HepG2 (cell line): ENCODE data around the gene TAF1D. TPM values are rescaled to one million over a fixed set of nuclear protein-coding genes. Genes with fewer than 3 reads are reported as not detected.
A peak's percentile ranks its signal among the peaks of the same experiment; 100 is the strongest.
"Not testable (repeated sequence)": the region's sequence is repeated elsewhere in the genome, so short reads cannot be mapped to it uniquely, and the experiment has no call there.

ENCODE experiments used
- ATAC-seq: fragments of 200-7000 bp; cut with Tn5 transposase; 3 replicates; pipeline ENCODE4 v1.9.1; 2020; ENCODE audit warnings: mild to moderate bottlenecking, moderate library complexity
- BruUV-seq: library from RNA; stranded (reverse); fragments of 400-500 nt; replicated peaks from 2 replicates; lab custom pipeline; 2021; lab: Mats Ljungman, UMichigan
- CTCF ChIA-PET: fragments of 300-600 bp; formaldehyde crosslinking; extraction: SDS; loops from one replicate; lab custom pipeline; 2021; ENCODE audit warnings: low total read pairs, inconsistent platforms, low intra/inter-chr PET ratio; lab: Yijun Ruan, JAX
- POLR2A ChIA-PET: fragments of 350-600 bp; sonication (Branson Sonifier 250); formaldehyde crosslinking; loops from one replicate; lab custom pipeline; 2020; ENCODE audit warnings: antibody characterized with exemption, inconsistent platforms; lab: Yijun Ruan, JAX
- DNase-seq: peaks from one replicate; pipeline ENCODE4 v3.0.0-alpha.2; 2015; ENCODE audit warnings: low spot score
- FAIRE-seq: peaks from 3 replicates; lab custom pipeline; 2011; peaks lifted over from hg19 to GRCh38; lab: Jason Lieb, UNC
- H2AFZ ChIP-seq: one replicate; pipeline ENCODE4 v1.6.1; 2011; ENCODE audit warnings: low read length, inconsistent platforms
- H3K27ac ChIP-seq: fragments of 300-600 bp; 3 replicates; pipeline ENCODE4 v1.8.0; 2011; ENCODE audit warnings: mixed run types, mild to moderate bottlenecking, mixed read lengths, low read length, inconsistent platforms; ENCODE audit not compliant: insufficient read depth; ENCODE audit errors: extremely low read length
- H3K27me3 ChIP-seq, 2 experiments: fragments of 200-600 bp in 1 of 2; 2 replicates in 1 of 2; 3 replicates in 1 of 2; pipeline versions ENCODE4 v1.6.0 to v1.8.0; 2011; ENCODE audit warnings: low read length in 2 of 2, mild to moderate bottlenecking in 2 of 2, moderate library complexity in 2 of 2, inconsistent platforms in 1 of 2; ENCODE audit not compliant: insufficient read depth in 2 of 2, control insufficient read depth in 1 of 2
- H3K36me3 ChIP-seq, 2 experiments: fragments of 200-600 bp in 1 of 2; replicated peaks in 1 of 2; 2 replicates in 1 of 2; 3 replicates in 1 of 2; pipeline versions ENCODE4 v1.5.1 to v1.8.0; 2011; ENCODE audit warnings: low read length in 2 of 2, inconsistent platforms in 1 of 2; ENCODE audit not compliant: insufficient read depth in 2 of 2, control insufficient read depth in 1 of 2
- H3K4me1 ChIP-seq: 2 replicates; pipeline ENCODE4 v1.5.1; 2012; ENCODE audit warnings: low read length, inconsistent platforms; ENCODE audit not compliant: insufficient read depth
- H3K4me2 ChIP-seq: 2 replicates; pipeline ENCODE4 v1.6.0; 2011; ENCODE audit warnings: low read depth, low read length, inconsistent platforms
- H3K4me3 ChIP-seq, 3 experiments: fragments of 200-600 bp in 1 of 3; sonication (generic), shearing (Covaris generic) in 1 of 3; replicated peaks in 1 of 3; 2 replicates each; pipeline ENCODE4 v1.5.1; 2011 to 2016; ENCODE audit warnings: low read length in 3 of 3, inconsistent platforms in 2 of 3, low read depth in 2 of 3, mild to moderate bottlenecking in 2 of 3, control low read depth in 1 of 3, mixed read lengths in 1 of 3; ENCODE audit not compliant: insufficient read depth in 1 of 3
- H3K79me2 ChIP-seq: one replicate; pipeline ENCODE4 v1.6.1; 2011; ENCODE audit warnings: low read length, inconsistent platforms; ENCODE audit not compliant: insufficient read depth
- H3K9ac ChIP-seq: 2 replicates; pipeline ENCODE4 v1.6.0; 2011; ENCODE audit warnings: mild to moderate bottlenecking, low read depth, low read length, inconsistent platforms; ENCODE audit not compliant: insufficient read depth
- H3K9me3 ChIP-seq: 2 replicates; pipeline ENCODE4 v1.5.1; 2012; ENCODE audit warnings: mild to moderate bottlenecking, low read length
- H4K20me1 ChIP-seq: 2 replicates; pipeline ENCODE4 v1.6.0; 2011; ENCODE audit warnings: inconsistent platforms, mild to moderate bottlenecking, low read length, moderate library complexity; ENCODE audit not compliant: insufficient read depth
- GABPB1 ChIP-seq: IDR thresholded peaks from 2 replicates; pipeline ENCODE4 v1.6.1; 2016; ENCODE audit warnings: mild to moderate bottlenecking, missing genetic modification reagents, moderate library complexity, missing compliant biosample characterization
- MAFK ChIP-seq, 2 experiments: IDR thresholded peaks in 1 of 2; conservative IDR thresholded peaks in 1 of 2; 2 replicates each; pipeline ENCODE4 v1.6.1; 2011; ENCODE audit warnings: improper control_type of control experiment in 2 of 2, low read length in 2 of 2
- MYNN ChIP-seq: sonication (generic); formaldehyde crosslinking; IDR thresholded peaks from 2 replicates; pipeline ENCODE4 v1.4.0; 2020; ENCODE audit warnings: mild to moderate bottlenecking, low read depth, missing genetic modification reagents
- PHF5A ChIP-seq: IDR thresholded peaks from one replicate; pipeline ENCODE4 v1.6.1; 2018; ENCODE audit warnings: low read depth, missing genetic modification reagents; ENCODE audit not compliant: unreplicated experiment
- ZNF230 ChIP-seq: sonication (generic); formaldehyde crosslinking; IDR thresholded peaks from 2 replicates; pipeline ENCODE4 v1.4.0; 2020; ENCODE audit warnings: mild to moderate bottlenecking, missing genetic modification reagents
- ZNF30 ChIP-seq: sonication (generic); formaldehyde crosslinking; IDR thresholded peaks from 2 replicates; pipeline ENCODE4 v1.5.0; 2020; ENCODE audit warnings: mild to moderate bottlenecking, missing genetic modification reagents
- WGBS: methylation state at CpG from one replicate; pipeline ENCODE4 v1.1.6; 2017; ENCODE audit warnings: low lambda C conversion rate; 5-methylcytosine and 5-hydroxymethylcytosine counted together
- in situ Hi-C: cut with HindIII; loops from 2 replicates; pipeline ENCODE4 v1.10.0; 2017; ENCODE audit warnings: low pct_unique_long_range_greater_than_20kb; ENCODE audit not compliant: extremely low pct_ligation_motif_present
- intact Hi-C: fragments of 100-400 bp; cut with micrococcal nuclease; formaldehyde crosslinking; loops from one replicate; pipeline ENCODE4 v1.10.0; 2022; ENCODE audit not compliant: unreplicated experiment
- polyA plus RNA-seq, 8 experiments: library from polyadenylated mRNA; depleted of rRNA in 3 of 8; stranded (reverse) in 7 of 8; unstranded in 1 of 8; fragments of >200 nt; fragmentation: Illumina TruSeq in 4 of 8; extraction: Trizol in 4 of 8; gene quantifications; 2 replicates each; pipeline versions ENCODE4 v1.2.1 to v1.2.3, GENCODE V29; 2011 to 2016; ENCODE audit warnings: low read depth in 4 of 8, missing spikeins in 1 of 8, mixed read lengths in 1 of 8; ENCODE audit not compliant: insufficient read depth in 1 of 8
- total RNA-seq, 5 experiments: library from RNA; depleted of rRNA; stranded (reverse); fragments of >200 nt; fragmentation: Illumina TruSeq; extraction: Trizol; gene quantifications; 2 replicates each; pipeline ENCODE4 v1.2.3, GENCODE V29; 2016; ENCODE audit warnings: low read depth in 1 of 5

TAF1D gene
- total and polyA plus RNA-seq, 2 of the 13 experiments (the other 11 are each of a cell fraction or from before 2014, with no cell fraction given): 132 to 207 TPM

- TF ChIP-seq PHF5A (CRISPR knock-in tag) (no peak), MYNN (no peak)
Observed at GRCh38 chr11:93766504-93766903, 25.2 kb upstream of the TAF1D start (continued).

DNA sequence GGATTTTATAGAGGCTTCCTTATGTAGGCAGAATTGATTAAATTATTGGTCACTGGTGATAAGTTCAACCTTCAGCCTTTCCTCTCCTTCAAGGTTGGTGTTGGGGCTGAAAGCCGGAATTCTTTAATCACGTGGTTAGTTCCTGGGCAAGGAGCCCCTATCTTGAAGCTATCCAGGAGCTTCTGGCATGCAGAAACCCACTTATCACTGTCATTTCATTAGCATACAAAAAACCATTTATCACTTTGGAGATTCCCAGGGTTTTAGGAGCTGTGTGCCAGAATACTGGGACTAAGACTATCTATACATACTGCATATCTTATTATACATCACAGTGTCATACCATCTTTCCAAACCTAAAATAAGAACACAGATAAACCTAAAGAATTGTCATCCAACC, 24.3 kb upstream of the TAF1D start:
- Histone ChIP-seq H3K4me2 (no peak overlapping the region), H2AFZ (no peak overlapping the region), H3K36me3 (peaks cover 5 to 10% of the 10 kb centered on the region in 2 experiments; a peak in 2 of 5 replicates)
- intact Hi-C loops: loop anchor here (2.0 kb wide), 1 partner anchor 15 kb away; no protein-coding TSS in a partner anchor
- ChIA-PET POLR2A (interaction anchor here (1.0 to 5.0 kb wide), 5 partner anchors 15 to 50 kb away, joined by 3 to 29 read pairs (median 6); partner anchors contain the start of genes C11orf54, MED17 and TAF1D), CTCF (no interaction called here)
- TF ChIP-seq ZNF30 (no peak), ZNF230 (CRISPR knock-in tag) (0 out of 2 replicates have a peak, but pooled peaks have one; percentile 2)
- TF ChIP-seq, all 625 proteins: peak for 1
- peaks cover 32% of the 10 kb centered on the region for H3K4me1 ChIP-seq
- in situ Hi-C loops: no loop called here
- H3K4me3 ChIP-seq: no peak overlapping the region
- no peak for FAIRE-seq
- no peak for DNase-seq
- H3K9ac ChIP-seq: no peak overlapping the region
- H3K27ac ChIP-seq: peak overlapping the region; percentile 51
- BruUV-seq: no TSS peak
- no peaks in the 10 kb centered on the region for H3K79me2 ChIP-seq
- no peaks in the 10 kb centered on the region for H4K20me1 ChIP-seq
- no peak; the same call in 1 of the 3 replicates for ATAC-seq
- H3K27me3 ChIP-seq: no peaks in the 10 kb centered on the region
- H3K9me3 ChIP-seq: peaks cover 7% of the 10 kb centered on the region
- 88% methylated on average over 2 of the region's 2 CpGs for WGBS

GRCh38 chr11:93761910-93762309, 20.6 kb upstream of the TAF1D start:
- H3K27me3 ChIP-seq: no peaks in the 10 kb centered on the region
- H3K4me1 ChIP-seq: peaks cover 22% of the 10 kb centered on the region
- ChIA-PET CTCF (no interaction called here), POLR2A (interaction anchor here (5.0 kb wide), 1 partner anchor 20 kb away, joined by 29 read pairs; the partner anchor contains the start of genes C11orf54 and TAF1D)
- no peak overlapping the region for H3K4me2 ChIP-seq
- H3K4me3 ChIP-seq: no peak overlapping the region
- BruUV-seq: no TSS peak
- intact Hi-C loops: no loop called here
- DNase-seq: no peak
- in situ Hi-C loops: no loop called here
- TF ChIP-seq GABPB1 (CRISPR knock-in tag): no peak
- peak in 1 of 2 experiments; percentile 28; a peak in 1 of 4 replicates for TF ChIP-seq MAFK (conservative IDR thresholded peaks at IDR 0.05 in 1 of 2, IDR thresholded peaks at IDR 0.05 in 1 of 2; ENCODE audit: low read length in 2 of 2)
- no peak overlapping the region for H3K27ac ChIP-seq
- WGBS: 93% methylated on average over 1 of the region's 1 CpG
- no peak for ATAC-seq
- H3K36me3 ChIP-seq: peaks cover 9 to 34% of the 10 kb centered on the region in 2 experiments
- peaks cover 2% of the 10 kb centered on the region; the same call in 1 of the 2 replicates for H3K9me3 ChIP-seq
- no peaks in the 10 kb centered on the region for H3K79me2 ChIP-seq
- no peak overlapping the region for H3K9ac ChIP-seq
- H2AFZ ChIP-seq: no peak overlapping the region
- no peaks in the 10 kb centered on the region for H4K20me1 ChIP-seq
- no peak for FAIRE-seq

DNA sequence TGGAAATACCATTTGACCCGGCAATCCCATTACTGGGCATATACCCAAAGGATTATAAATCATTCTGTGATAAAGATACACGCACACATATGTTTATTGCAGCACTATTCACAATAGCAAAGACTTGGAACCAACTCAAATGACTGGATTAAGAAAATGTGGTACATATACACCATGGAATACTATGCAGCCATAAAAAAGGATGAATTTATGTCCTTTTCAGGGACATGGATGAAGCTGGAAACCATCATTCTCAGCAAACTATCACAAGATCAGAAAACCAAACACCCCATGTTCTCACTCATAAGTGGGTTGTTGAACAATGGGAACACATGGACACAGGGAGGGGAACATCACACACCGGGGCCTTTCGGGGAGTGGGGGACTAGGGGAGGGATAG, 17.8 kb upstream of the TAF1D start:
- CTCF ChIA-PET, ATAC-seq, H3K9me3 ChIP-seq, FAIRE-seq, H3K4me1 ChIP-seq, DNase-seq, intact Hi-C loops, H3K9ac ChIP-seq, H4K20me1 ChIP-seq, BruUV-seq, H3K4me3 ChIP-seq, H3K4me2 ChIP-seq, H3K27ac ChIP-seq, H3K79me2 ChIP-seq, in situ Hi-C loops, H2AFZ ChIP-seq, H3K27me3 ChIP-seq: not testable (repeated sequence)
- peaks cover 11 to 45% of the 10 kb centered on the region in 2 experiments for H3K36me3 ChIP-seq
- WGBS: 97% methylated on average over 4 of the region's 4 CpGs
- POLR2A ChIA-PET: interaction anchor here (1.1 to 1.5 kb wide), 3 partner anchors 12 to 19 kb away, joined by 3 read pairs; partner anchors contain the start of genes C11orf54 and TAF1D
